Trophoblast cell (in vitro differentiated cells and primary cell): Measurements from ENCODE around the gene CAMK1G.
A peak's percentile ranks its signal among the peaks of the same experiment; 100 is the strongest.

Experiments used
- DNase-seq, 2 donors: peaks; one replicate each; pipeline ENCODE4 v3.0.0-alpha.2; 2016
- H2AFZ ChIP-seq: 2 replicates; pipeline ENCODE4 v1.6.1; 2013; ENCODE audit warnings: low read length, moderate library complexity, mild to moderate bottlenecking; ENCODE audit not compliant: insufficient read depth, poor library complexity
- H2AK5ac ChIP-seq: 2 replicates; pipeline ENCODE4 v1.6.1; 2013; ENCODE audit warnings: mild to moderate bottlenecking, low read length
- H2BK120ac ChIP-seq: 2 replicates; pipeline ENCODE4 v1.6.1; 2013; ENCODE audit warnings: low read length, mild to moderate bottlenecking, moderate library complexity; ENCODE audit not compliant: insufficient read depth, poor library complexity
- H2BK12ac ChIP-seq: 2 replicates; pipeline ENCODE4 v1.6.1; 2013; ENCODE audit warnings: mild to moderate bottlenecking, low read length, moderate library complexity
- H2BK5ac ChIP-seq: 2 replicates; pipeline ENCODE4 v1.6.1; 2013; ENCODE audit warnings: low read length, low read depth, moderate library complexity, mild to moderate bottlenecking; ENCODE audit not compliant: poor library complexity
- H3K14ac ChIP-seq: 2 replicates; pipeline ENCODE4 v1.6.1; 2013; ENCODE audit warnings: mild to moderate bottlenecking, low read length
- H3K18ac ChIP-seq: 2 replicates; pipeline ENCODE4 v1.6.1; 2013; ENCODE audit warnings: mild to moderate bottlenecking, low read length
- H3K23ac ChIP-seq: 2 replicates; pipeline ENCODE4 v1.6.1; 2013; ENCODE audit warnings: low read length
- H3K27ac ChIP-seq: 2 replicates; pipeline ENCODE4 v1.5.1; 2013; ENCODE audit warnings: low read depth, mild to moderate bottlenecking, inconsistent platforms, low read length, moderate library complexity
- H3K27me3 ChIP-seq: 2 replicates; pipeline ENCODE4 v1.6.1; 2013; ENCODE audit warnings: inconsistent platforms, mild to moderate bottlenecking, low read length, moderate library complexity; ENCODE audit not compliant: insufficient read depth
- H3K36me3 ChIP-seq, 2 experiments: 1 replicate in 1 of 2; 2 replicates in 1 of 2; pipeline ENCODE4 v1.6.1; 2013; ENCODE audit warnings: low read length in 2 of 2, mild to moderate bottlenecking in 2 of 2, moderate library complexity in 1 of 2; ENCODE audit not compliant: insufficient read depth in 2 of 2, control insufficient read depth in 1 of 2
- H3K4ac ChIP-seq: 2 replicates; pipeline ENCODE4 v1.6.1; 2013; ENCODE audit warnings: low read depth, mild to moderate bottlenecking, low read length, moderate library complexity
- H3K4me1 ChIP-seq, 2 experiments: 1 replicate in 1 of 2; 2 replicates in 1 of 2; pipeline ENCODE4 v1.6.1; 2013; ENCODE audit warnings: low read length in 2 of 2, mild to moderate bottlenecking in 2 of 2, moderate library complexity in 1 of 2; ENCODE audit not compliant: insufficient read depth in 2 of 2, control insufficient read depth in 1 of 2
- H3K4me2 ChIP-seq: 2 replicates; pipeline ENCODE4 v1.6.1; 2013; ENCODE audit warnings: inconsistent platforms, mild to moderate bottlenecking, low read length, moderate library complexity
- H3K4me3 ChIP-seq: 2 replicates; pipeline ENCODE4 v1.5.1; 2013; ENCODE audit warnings: mild to moderate bottlenecking, low read depth, low read length, inconsistent platforms
- H3K79me1 ChIP-seq: one replicate; pipeline ENCODE4 v1.6.1; 2013; ENCODE audit warnings: low read length
- H3K79me2 ChIP-seq: 2 replicates; pipeline ENCODE4 v1.6.1; 2013; ENCODE audit warnings: low read length, mild to moderate bottlenecking; ENCODE audit not compliant: control insufficient read depth, insufficient read depth, poor library complexity
- H3K9ac ChIP-seq: 2 replicates; pipeline ENCODE4 v1.6.1; 2013; ENCODE audit warnings: mild to moderate bottlenecking, low read length
- H3K9me3 ChIP-seq: 2 replicates; pipeline ENCODE4 v1.6.1; 2013; ENCODE audit warnings: low read depth, mild to moderate bottlenecking, control low read depth, inconsistent platforms, low read length; ENCODE audit not compliant: insufficient read depth
- H4K12ac ChIP-seq: 2 replicates; pipeline ENCODE4 v1.6.1; 2013; ENCODE audit warnings: low read depth, mild to moderate bottlenecking, low read length, moderate library complexity
- H4K8ac ChIP-seq: 2 replicates; pipeline ENCODE4 v1.6.1; 2013; ENCODE audit warnings: low read depth, mild to moderate bottlenecking, low read length, moderate library complexity
- H4K91ac ChIP-seq: one replicate; pipeline ENCODE4 v1.6.1; 2013; ENCODE audit warnings: low read depth, mild to moderate bottlenecking, low read length, moderate library complexity
- WGBS: extraction: QIAGEN DNeasy Blood & Tissue Kit; methylation state at CpG from one replicate; pipeline ENCODE4 v1.1.7; 2013; ENCODE audit warnings: missing lambda C conversion rate; ENCODE audit not compliant: insufficient read length, insufficient coverage; ENCODE audit errors: extremely low coverage; 5-methylcytosine and 5-hydroxymethylcytosine counted together

CAMK1G gene

DNA sequence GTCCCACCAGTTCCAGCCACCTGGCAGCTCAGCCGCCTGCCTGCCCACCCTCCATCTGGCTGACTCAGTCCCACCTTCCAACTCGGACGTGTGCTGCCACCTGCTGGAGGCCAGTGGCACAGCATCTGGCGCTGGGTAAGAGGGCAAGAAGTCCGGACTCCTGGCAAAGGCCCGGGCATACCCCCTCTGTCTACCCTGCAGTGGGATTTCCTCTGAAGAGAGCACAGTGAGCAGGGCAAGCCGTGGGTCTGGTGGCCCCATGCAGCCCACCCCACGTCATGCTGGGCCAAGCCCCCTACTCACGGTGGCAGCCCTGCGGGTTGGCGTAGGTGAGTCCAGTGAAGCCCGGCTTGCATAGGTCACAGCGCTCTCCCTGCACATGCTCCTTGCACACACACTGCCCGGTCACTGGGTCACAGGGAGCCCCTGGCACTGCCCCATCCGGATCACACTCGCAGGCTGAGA is 44.2 kb downstream of the CAMK1G start:
- Histone ChIP-seq H3K4me2 (no peak overlapping the region), H3K36me3 (no peaks in the 10 kb centered on the region), H3K4me3 (no peak overlapping the region), H3K9ac (no peak overlapping the region), H4K91ac (no peak overlapping the region), H4K12ac (no peak overlapping the region), H3K4ac (no peak overlapping the region), H2AK5ac (peak overlapping the region; percentile 40), H3K9me3 (no peaks in the 10 kb centered on the region), H3K27ac (no peak overlapping the region), H3K79me1 (peaks cover 2% of the 10 kb centered on the region), H2BK120ac (no peak overlapping the region), H2BK12ac (no peak overlapping the region), H3K23ac (no peak overlapping the region), H3K14ac (no peak overlapping the region), H4K8ac (no peak overlapping the region), H3K27me3 (no peaks in the 10 kb centered on the region), H3K79me2 (no peaks in the 10 kb centered on the region), H2AFZ (peak overlapping the region; percentile 27), H3K4me1 (no peaks in the 10 kb centered on the region), H3K18ac (no peak overlapping the region), H2BK5ac (no peak overlapping the region)
- no CpG with 5 or more reads among the region's 16 CpGs for WGBS
- DNase-seq = peak; percentile 64 to 93

- Histone ChIP-seq H3K36me3 (no peaks in the 10 kb centered on the region), H4K12ac (no peak overlapping the region)
Measured at GRCh38 chr1:209628618-209629299, 45.2 kb downstream of the CAMK1G start.

DNA sequence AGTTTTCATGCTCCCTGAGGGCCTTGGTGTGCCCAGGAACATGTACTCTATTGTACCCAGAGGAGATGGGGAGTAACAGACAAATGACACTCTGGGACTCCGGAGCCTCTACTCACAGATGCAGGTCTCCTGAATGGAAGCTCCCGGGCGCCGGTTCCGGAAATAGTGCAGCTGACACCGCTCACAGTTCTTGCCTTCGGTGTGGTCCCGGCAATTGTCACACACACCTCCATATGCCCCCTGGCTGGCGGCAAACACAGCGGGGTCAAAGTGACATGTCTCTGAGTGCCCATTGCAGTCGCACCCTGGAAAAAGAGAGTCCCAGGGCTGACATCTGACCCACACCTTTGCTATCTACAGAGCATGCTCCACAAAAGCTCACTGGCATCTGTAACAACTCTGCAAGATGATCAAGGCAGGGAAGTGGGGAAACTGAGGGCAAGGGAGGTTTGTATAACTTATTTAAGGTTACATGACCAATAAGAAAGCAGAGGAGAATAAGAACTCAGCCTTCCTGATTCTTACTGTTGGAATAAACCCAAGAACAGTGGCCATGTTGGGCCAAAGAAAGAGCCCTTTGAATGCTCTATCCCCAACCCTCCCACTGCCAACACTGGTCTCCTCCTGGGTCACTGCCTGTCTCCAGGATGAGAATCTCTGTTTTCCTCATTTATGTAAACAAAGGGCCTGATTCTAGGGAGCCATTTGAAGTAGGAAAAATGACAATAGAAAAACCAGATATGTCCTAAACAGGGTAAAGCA is 46.3 kb downstream of the CAMK1G start:
- Histone ChIP-seq H2BK5ac (no peak overlapping the region), H3K79me1 (peaks cover 2% of the 10 kb centered on the region), H4K12ac (no peak overlapping the region), H4K8ac (no peak overlapping the region), H3K4me1 (no peaks in the 10 kb centered on the region), H2BK12ac (no peak overlapping the region), H3K9ac (no peak overlapping the region), H3K4me3 (no peak overlapping the region), H2AK5ac (no peak overlapping the region), H3K9me3 (no peaks in the 10 kb centered on the region), H3K4me2 (no peak overlapping the region), H3K27me3 (no peaks in the 10 kb centered on the region), H3K23ac (no peak overlapping the region), H3K14ac (no peak overlapping the region), H3K4ac (no peak overlapping the region), H2BK120ac (no peak overlapping the region), H3K79me2 (no peaks in the 10 kb centered on the region), H3K18ac (no peak overlapping the region), H2AFZ (no peak overlapping the region), H4K91ac (no peak overlapping the region), H3K27ac (no peak overlapping the region), H3K36me3 (no peaks in the 10 kb centered on the region)
- WGBS = no CpG with 5 or more reads among the region's 11 CpGs
- no peak for DNase-seq

More at GRCh38 chr1:209628618-209629299, 45.2 kb downstream of the CAMK1G start:
- no peak overlapping the region for H3K23ac ChIP-seq
- no peak overlapping the region for H3K4ac ChIP-seq
- H4K8ac ChIP-seq = no peak overlapping the region
- H3K9me3 ChIP-seq = no peaks in the 10 kb centered on the region
- no peak overlapping the region for H3K4me2 ChIP-seq
- H3K9ac ChIP-seq = no peak overlapping the region
- no peak overlapping the region for H2BK12ac ChIP-seq
- H3K79me1 ChIP-seq = peaks cover 2% of the 10 kb centered on the region
- H3K4me3 ChIP-seq = no peak overlapping the region
- H2AK5ac ChIP-seq = no peak overlapping the region
- DNase-seq = no peak
- H3K18ac ChIP-seq = no peak overlapping the region
- H2BK5ac ChIP-seq = no peak overlapping the region
- H2AFZ ChIP-seq = no peak overlapping the region
- H4K91ac ChIP-seq = no peak overlapping the region
- no peak overlapping the region for H3K14ac ChIP-seq
- no CpG with 5 or more reads among the region's 7 CpGs for WGBS
- H3K4me1 ChIP-seq = no peaks in the 10 kb centered on the region
- H3K27me3 ChIP-seq = no peaks in the 10 kb centered on the region
- H3K79me2 ChIP-seq = no peaks in the 10 kb centered on the region
- no peak overlapping the region for H2BK120ac ChIP-seq
- H3K27ac ChIP-seq = no peak overlapping the region

- H3K27ac ChIP-seq = no peak overlapping the region
- H4K12ac ChIP-seq = no peak overlapping the region
- H3K18ac ChIP-seq = no peak overlapping the region
- no peaks in the 10 kb centered on the region for H3K36me3 ChIP-seq
- no peaks in the 10 kb centered on the region for H3K9me3 ChIP-seq
- no peak overlapping the region for H2BK12ac ChIP-seq
- H2BK120ac ChIP-seq = no peak overlapping the region
- H3K4me3 ChIP-seq = no peak overlapping the region
- no peak overlapping the region for H2AFZ ChIP-seq
- no peak overlapping the region for H2AK5ac ChIP-seq
- peaks cover 2% of the 10 kb centered on the region for H3K79me1 ChIP-seq
- no peak overlapping the region for H3K14ac ChIP-seq
- no peaks in the 10 kb centered on the region for H3K27me3 ChIP-seq
- no peak overlapping the region for H3K9ac ChIP-seq
- no peaks in the 10 kb centered on the region for H3K4me1 ChIP-seq
- H2BK5ac ChIP-seq = no peak overlapping the region
- H3K4ac ChIP-seq = no peak overlapping the region
- H3K79me2 ChIP-seq = no peaks in the 10 kb centered on the region
- no peak overlapping the region for H3K23ac ChIP-seq
- DNase-seq = no peak
- H4K8ac ChIP-seq = no peak overlapping the region
- H3K4me2 ChIP-seq = no peak overlapping the region
- no CpG with 5 or more reads among the region's 17 CpGs for WGBS
- no peak overlapping the region for H4K91ac ChIP-seq
Measured at GRCh38 chr1:209630383-209631225, 47.1 kb downstream of the CAMK1G start.
